Measurements from ENCODE around the gene NR3C2. TPM values are rescaled to one million over a fixed set of nuclear protein-coding genes. Genes with fewer than 3 reads are reported as not detected.
"Not testable (repeated sequence)": the region's sequence is repeated elsewhere in the genome, so short reads cannot be mapped to it uniquely, and the experiment has no call there.

The NR3C2 gene
- total RNA-seq, 2 experiments from 2014 or later: 5.3 to 5.7 TPM

DNA sequence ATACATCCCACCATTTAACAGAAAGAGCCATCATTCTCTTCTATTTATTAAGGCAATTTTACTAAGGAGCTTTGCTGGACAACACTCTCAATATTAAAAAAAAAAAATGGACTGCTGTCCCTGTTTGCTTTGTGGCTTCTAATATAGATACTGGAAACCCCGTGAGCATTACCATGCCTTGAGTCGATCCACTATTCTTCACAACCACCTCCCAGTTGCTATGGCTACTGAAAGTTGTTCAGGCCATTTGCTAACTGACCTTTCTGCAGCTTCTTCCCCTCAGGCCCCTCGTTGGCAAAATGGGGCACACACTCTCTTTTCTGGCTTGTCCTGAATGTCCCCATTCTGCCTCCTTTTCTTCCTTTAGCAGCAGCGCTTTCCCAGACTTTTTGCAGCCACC, 340.4 kb downstream of the NR3C2 start:
- Mint-ChIP-seq H3K9me3 (ENCODE audit: insufficient read depth) (peaks cover 3% of the 10 kb centered on the region), H3K4me1 (ENCODE audit: low read depth) (peaks cover 2% of the 10 kb centered on the region), H3K4me3 (no peak overlapping the region), H3K27ac (no peak overlapping the region), H3K27me3 (ENCODE audit: low read depth) (no peaks in the 10 kb centered on the region), H3K36me3 (ENCODE audit: low read depth) (peaks cover 8% of the 10 kb centered on the region)
- CTCF ChIA-PET: no interaction called here
- POLR2A ChIA-PET: interaction anchor here (0.8 kb wide), 1 partner anchor 47 kb away, joined by 4 read pairs; no protein-coding TSS in a partner anchor
- ATAC-seq: no peak
- no peak for DNase-seq

DNA sequence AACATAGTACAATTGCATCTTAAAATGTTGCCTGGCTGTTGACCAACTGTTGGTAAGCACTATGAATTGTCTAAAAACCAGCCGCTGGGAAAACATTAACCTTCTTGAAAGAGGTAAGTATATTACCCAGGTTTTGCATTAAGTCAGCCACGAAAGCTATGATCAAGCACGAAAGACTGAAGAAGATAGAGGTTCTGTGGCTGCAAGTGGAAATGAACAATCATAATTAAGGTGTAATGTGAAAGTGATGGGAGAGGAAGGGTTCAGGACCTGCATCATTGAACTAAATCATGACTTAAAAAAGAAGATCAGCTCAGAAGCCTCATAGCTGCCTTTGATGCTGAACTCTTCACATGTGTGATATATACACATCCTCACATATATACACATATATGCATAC, 341.0 kb downstream of the NR3C2 start:
- ChIA-PET POLR2A (interaction anchor here (0.8 kb wide), 1 partner anchor 47 kb away, joined by 4 read pairs; no protein-coding TSS in a partner anchor), CTCF (no interaction called here)
- Mint-ChIP-seq H3K36me3 (ENCODE audit: low read depth) (peaks cover 6% of the 10 kb centered on the region), H3K27ac (no peak overlapping the region), H3K4me3 (no peak overlapping the region), H3K4me1 (ENCODE audit: low read depth) (peaks cover 2% of the 10 kb centered on the region), H3K9me3 (ENCODE audit: insufficient read depth) (peaks cover 3% of the 10 kb centered on the region), H3K27me3 (ENCODE audit: low read depth) (no peaks in the 10 kb centered on the region)
- DNase-seq: no peak
- ATAC-seq: no peak

DNA sequence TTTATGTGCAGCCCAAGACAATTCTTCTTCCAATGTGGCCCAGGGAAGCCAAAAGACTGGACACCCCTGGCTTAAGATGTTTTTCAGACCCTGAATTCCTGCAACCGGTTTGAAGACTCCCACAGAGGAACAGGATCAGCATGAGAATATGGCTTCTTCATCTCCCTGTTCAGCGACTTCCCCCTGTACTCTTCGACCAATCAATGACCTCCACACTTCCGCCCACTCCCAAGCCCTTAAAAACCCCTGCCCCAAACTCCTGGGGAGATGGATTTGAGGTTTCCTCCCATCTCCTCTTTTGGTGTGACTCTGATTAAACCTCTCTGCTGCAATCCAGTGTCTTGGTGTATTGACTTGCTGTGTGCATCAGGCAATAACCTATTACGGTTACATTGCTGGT, 344.4 kb downstream of the NR3C2 start:
- Mint-ChIP-seq H3K27ac (no peak overlapping the region), H3K27me3 (ENCODE audit: low read depth) (no peaks in the 10 kb centered on the region), H3K4me1 (ENCODE audit: low read depth) (no peaks in the 10 kb centered on the region), H3K4me3 (no peak overlapping the region), H3K9me3 (ENCODE audit: insufficient read depth) (no peaks in the 10 kb centered on the region), H3K36me3 (ENCODE audit: low read depth) (no peaks in the 10 kb centered on the region)
- no peak for ATAC-seq
- ChIA-PET CTCF (no interaction called here), POLR2A (no interaction called here)
- DNase-seq: no peak

DNA sequence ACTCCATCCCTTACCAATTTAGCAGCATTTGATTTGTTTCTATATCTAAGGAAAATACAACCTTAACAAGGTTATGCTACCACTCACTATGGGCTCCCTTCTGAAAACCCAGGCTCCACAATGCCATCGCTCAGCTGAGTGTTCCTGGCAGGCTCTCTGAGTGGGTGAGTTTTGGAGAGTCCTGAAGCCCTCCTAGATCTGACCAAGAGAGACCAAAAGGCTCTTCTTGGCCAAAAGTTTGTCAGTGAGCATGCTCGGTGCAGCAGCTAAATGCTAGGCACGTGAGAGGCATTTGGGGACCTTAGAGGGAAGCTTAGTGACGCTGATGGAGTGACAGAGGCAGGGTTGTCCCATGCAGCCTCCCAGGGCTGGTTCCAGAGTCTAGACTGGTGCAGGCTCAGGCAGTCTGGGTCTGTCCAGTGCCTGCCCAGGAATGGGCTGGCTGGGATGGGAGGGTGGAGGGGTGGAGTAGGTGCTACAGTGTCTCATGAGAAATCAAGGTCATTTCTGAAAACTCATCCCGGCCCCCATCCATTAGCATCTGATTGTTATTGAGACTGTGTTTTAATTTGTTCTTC, 346.8 kb downstream of the NR3C2 start:
- DNase-seq (no peak), ATAC-seq (no peak)
- Mint-ChIP-seq H3K4me3 (no peak overlapping the region), H3K27ac (no peak overlapping the region), H3K9me3 (ENCODE audit: insufficient read depth) (no peaks in the 10 kb centered on the region), H3K4me1 (ENCODE audit: low read depth) (no peaks in the 10 kb centered on the region), H3K36me3 (ENCODE audit: low read depth) (no peaks in the 10 kb centered on the region), H3K27me3 (ENCODE audit: low read depth) (no peaks in the 10 kb centered on the region)
- ChIA-PET POLR2A (no interaction called here), CTCF (no interaction called here)

DNA sequence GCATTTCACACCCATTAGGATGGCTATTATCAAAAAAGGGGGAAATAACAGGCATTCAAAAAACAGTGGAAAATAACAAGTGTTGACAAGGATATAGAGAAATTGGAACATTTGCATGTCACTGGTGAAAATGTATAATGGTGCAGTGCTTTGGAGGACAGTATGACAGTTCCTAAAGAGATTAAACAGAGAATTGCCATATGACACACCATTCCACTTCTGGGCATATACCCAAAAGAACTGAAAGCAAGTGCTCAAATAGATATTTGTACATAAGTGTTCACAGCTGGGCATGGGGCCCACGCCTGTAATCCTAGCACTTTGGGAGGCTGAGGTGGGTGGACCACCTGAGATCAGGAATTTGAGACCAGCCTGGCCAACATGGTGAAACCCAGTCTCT, 348.1 kb downstream of the NR3C2 start:
- no peak overlapping the region for H3K4me3 Mint-ChIP-seq
- no peak for DNase-seq
- ATAC-seq: no peak
- H3K9me3 Mint-ChIP-seq (ENCODE audit: insufficient read depth): no peaks in the 10 kb centered on the region
- POLR2A ChIA-PET: interaction anchor here (0.6 kb wide), 1 partner anchor 40 kb away, joined by 5 read pairs; no protein-coding TSS in a partner anchor
- no peak overlapping the region for H3K27ac Mint-ChIP-seq
- no peaks in the 10 kb centered on the region for H3K27me3 Mint-ChIP-seq (ENCODE audit: low read depth)
- no peaks in the 10 kb centered on the region for H3K4me1 Mint-ChIP-seq (ENCODE audit: low read depth)
- no peaks in the 10 kb centered on the region for H3K36me3 Mint-ChIP-seq (ENCODE audit: low read depth)
- CTCF ChIA-PET: no interaction called here

DNA sequence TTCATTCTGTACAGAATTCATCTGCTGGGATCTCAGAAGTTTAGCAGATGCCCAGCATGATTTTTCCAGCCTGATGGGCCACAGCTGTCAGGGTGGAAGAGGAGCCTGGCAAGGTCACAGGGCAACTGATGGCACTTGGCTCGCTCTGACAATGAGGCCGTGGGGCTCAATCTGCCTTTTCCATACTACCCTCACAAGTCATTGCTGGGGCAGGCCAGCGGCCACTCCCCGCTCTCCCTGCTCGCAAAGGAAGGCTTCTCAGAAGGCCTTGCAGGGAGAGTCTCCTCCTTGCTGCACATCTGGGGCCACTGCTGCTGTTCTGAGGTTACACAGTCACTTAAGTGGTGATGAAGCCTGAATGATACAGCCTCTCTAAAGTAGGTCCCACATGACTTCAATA, 349.1 kb downstream of the NR3C2 start:
- DNase-seq (no peak), ATAC-seq (no peak)
- Mint-ChIP-seq H3K27me3 (ENCODE audit: low read depth) (no peaks in the 10 kb centered on the region), H3K27ac (no peak overlapping the region), H3K9me3 (ENCODE audit: insufficient read depth) (no peaks in the 10 kb centered on the region), H3K4me1 (ENCODE audit: low read depth) (no peaks in the 10 kb centered on the region), H3K36me3 (ENCODE audit: low read depth) (no peaks in the 10 kb centered on the region), H3K4me3 (no peak overlapping the region)
- CTCF ChIA-PET: no interaction called here
- POLR2A ChIA-PET: no interaction called here

DNA sequence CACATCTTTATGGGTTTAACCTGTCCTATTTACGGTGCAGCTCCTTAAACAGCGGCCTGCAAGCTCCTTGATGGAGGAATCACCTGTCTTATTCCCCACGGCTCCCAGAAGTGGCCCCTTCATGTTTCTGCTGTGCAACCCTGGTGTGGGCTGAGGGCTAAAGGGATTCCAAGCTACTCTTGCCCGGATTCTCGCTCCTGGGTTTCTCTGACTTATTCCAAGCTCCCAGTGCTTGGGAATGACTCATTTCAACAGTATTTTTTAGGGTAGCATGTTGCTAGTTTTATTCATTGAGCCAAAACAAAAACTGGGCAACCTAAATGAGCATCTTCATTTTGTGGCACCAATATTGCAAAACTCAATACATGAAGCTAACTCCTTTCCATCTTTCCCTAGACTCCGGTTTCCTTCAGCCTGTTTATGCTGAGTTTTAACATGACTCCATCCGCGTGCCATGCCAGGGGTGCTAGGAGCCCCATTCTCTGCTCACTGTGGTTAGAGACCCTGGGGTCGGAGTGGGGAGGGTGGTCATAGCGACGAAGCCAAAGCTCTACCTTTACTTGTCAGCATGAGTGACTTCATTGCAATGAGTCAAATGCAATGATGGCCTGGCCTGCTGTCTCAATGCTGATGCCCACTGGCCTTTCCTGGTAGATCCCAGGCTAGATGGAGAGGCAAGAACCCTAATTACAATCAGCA, 349.7 kb downstream of the NR3C2 start:
- Mint-ChIP-seq H3K27me3 (ENCODE audit: low read depth) (no peaks in the 10 kb centered on the region), H3K4me3 (no peak overlapping the region), H3K9me3 (ENCODE audit: insufficient read depth) (no peaks in the 10 kb centered on the region), H3K4me1 (ENCODE audit: low read depth) (no peaks in the 10 kb centered on the region), H3K36me3 (ENCODE audit: low read depth) (no peaks in the 10 kb centered on the region), H3K27ac (no peak overlapping the region)
- ATAC-seq: no peak
- CTCF ChIA-PET: interaction anchor here (1.1 kb wide), 1 partner anchor 31 kb away, joined by 3 read pairs; no protein-coding TSS in a partner anchor
- no peak for DNase-seq
- POLR2A ChIA-PET: no interaction called here

DNA sequence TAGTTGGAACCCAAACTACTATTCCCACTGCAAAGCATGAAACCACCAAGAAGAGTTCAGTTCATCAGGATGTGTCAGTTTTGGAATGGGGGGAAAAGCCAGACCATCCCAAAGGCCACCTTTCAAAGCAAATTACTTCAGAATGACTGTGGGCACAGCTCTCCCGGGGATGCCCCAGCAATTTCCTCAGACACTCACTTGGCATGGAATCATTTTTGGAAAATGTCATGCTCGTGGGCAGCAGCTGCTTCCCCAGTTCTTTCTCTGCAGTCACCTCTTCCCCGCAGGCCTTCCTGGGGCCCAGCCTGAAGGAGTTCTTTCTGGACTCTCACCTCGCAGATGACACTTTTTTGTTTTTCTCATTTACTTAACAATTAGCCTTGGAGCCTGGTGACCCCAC, 350.3 kb downstream of the NR3C2 start:
- ATAC-seq (no peak), DNase-seq (no peak)
- peaks cover 4% of the 10 kb centered on the region for H3K9me3 Mint-ChIP-seq (ENCODE audit: insufficient read depth)
- no peak overlapping the region for H3K4me3 Mint-ChIP-seq
- H3K4me1 Mint-ChIP-seq (ENCODE audit: low read depth): no peaks in the 10 kb centered on the region
- ChIA-PET POLR2A (no interaction called here), CTCF (interaction anchor here (1.1 kb wide), 1 partner anchor 31 kb away, joined by 3 read pairs; no protein-coding TSS in a partner anchor)
- H3K27ac Mint-ChIP-seq: no peak overlapping the region
- H3K36me3 Mint-ChIP-seq (ENCODE audit: low read depth): no peaks in the 10 kb centered on the region
- no peaks in the 10 kb centered on the region for H3K27me3 Mint-ChIP-seq (ENCODE audit: low read depth)

DNA sequence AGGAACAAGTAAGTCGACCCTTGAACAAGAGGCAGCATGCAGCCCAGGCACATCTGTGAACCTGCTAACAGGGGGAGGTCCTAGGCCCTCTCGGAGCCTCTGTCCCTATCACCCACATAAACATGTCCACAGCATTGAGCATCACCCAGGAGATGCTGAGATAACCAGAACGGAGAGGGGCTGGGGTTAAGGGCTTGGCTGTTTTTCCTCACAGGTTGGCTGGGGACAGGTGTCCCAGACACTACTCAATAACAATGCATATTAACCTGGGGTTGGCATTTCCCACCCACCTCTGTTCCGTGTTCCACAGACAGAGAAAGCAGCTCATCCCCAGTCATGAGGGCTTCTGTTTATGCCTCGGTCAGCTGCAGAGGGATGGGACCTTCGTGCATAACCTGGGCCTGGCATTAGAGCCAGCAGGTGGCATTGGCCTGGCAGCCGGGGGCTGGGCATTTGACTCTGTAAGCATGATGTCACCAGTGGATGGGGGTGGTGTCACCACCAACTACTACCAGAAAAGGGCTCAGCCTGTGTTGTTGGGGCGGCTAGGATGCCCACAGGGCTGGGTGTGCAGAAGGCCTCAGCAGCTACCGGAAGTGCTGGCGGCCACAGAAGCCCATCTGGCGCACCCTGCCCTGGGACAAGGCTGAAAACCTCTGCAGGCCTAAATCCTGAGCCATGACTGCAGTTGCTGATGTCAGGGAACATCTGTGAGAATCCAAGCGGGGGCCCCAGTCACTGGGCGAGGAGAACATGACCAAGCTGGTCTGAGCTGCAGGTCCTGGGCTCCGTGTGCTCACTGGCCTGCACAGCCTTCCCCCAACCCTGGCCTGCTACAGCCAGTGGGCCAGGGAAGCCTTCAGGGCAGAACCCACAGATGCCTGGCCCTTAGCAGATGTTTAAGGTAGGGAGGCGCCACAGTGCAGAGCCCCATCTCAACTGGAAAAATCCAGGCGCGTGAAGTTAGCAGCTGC, 351.4 kb downstream of the NR3C2 start:
- DNase-seq: no peak
- Mint-ChIP-seq H3K27ac (no peak overlapping the region), H3K27me3 (ENCODE audit: low read depth) (no peaks in the 10 kb centered on the region), H3K4me3 (no peak overlapping the region), H3K36me3 (ENCODE audit: low read depth) (no peaks in the 10 kb centered on the region), H3K9me3 (ENCODE audit: insufficient read depth) (peaks cover 5% of the 10 kb centered on the region), H3K4me1 (ENCODE audit: low read depth) (no peaks in the 10 kb centered on the region)
- ChIA-PET CTCF (interaction anchor here (1.1 kb wide), 1 partner anchor 29 kb away, joined by 3 read pairs; no protein-coding TSS in a partner anchor), POLR2A (no interaction called here)
- ATAC-seq: no peak

DNA sequence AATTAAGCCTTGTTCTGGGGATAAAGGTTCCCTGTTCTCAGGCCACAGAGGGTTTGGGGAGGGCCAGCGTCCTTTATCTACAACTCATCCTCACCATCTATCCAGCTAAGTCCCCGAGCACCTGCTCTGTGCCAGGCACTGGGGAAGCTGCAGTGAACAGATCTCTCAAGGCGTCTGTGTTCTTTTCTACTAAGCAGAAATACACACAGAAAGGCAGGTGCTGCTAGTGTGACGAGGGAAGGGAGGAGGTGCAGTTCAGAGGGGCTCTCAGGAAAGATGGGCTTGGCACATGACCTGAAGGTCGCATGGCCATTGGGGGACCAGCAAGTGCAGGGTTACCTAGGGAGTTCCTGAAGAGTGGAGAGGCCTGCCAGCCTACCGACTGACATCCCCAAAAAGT, 352.2 kb downstream of the NR3C2 start:
- no peaks in the 10 kb centered on the region for H3K4me1 Mint-ChIP-seq (ENCODE audit: low read depth)
- H3K27me3 Mint-ChIP-seq (ENCODE audit: low read depth): no peaks in the 10 kb centered on the region
- DNase-seq: no peak
- no peak overlapping the region for H3K4me3 Mint-ChIP-seq
- no peak overlapping the region for H3K27ac Mint-ChIP-seq
- POLR2A ChIA-PET: no interaction called here
- CTCF ChIA-PET: no interaction called here
- ATAC-seq: no peak
- peaks cover 5% of the 10 kb centered on the region for H3K9me3 Mint-ChIP-seq (ENCODE audit: insufficient read depth)
- no peaks in the 10 kb centered on the region for H3K36me3 Mint-ChIP-seq (ENCODE audit: low read depth)

DNA sequence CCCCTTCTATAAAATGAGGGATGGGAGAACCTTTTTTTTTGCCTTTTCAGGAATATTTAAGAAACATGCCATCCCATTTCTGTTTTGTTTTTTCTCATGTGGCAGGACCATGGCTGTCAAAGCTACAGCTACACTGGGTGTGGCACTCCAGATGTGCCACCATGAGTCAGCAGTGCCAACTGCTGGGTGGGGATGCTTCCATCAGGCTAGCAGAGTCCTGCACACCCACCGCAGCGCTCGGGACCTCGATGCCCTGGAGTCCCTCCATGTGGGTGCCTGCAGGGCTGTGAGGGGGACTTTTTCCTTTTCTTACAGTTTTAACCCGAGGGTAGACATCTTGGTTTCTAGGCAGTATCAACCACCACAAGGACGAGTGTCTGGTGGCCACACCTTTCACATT, 352.6 kb downstream of the NR3C2 start:
- H3K4me1 Mint-ChIP-seq (ENCODE audit: low read depth): no peaks in the 10 kb centered on the region
- H3K27ac Mint-ChIP-seq: no peak overlapping the region
- no peak for DNase-seq
- peaks cover 5% of the 10 kb centered on the region for H3K9me3 Mint-ChIP-seq (ENCODE audit: insufficient read depth)
- H3K36me3 Mint-ChIP-seq (ENCODE audit: low read depth): no peaks in the 10 kb centered on the region
- POLR2A ChIA-PET: no interaction called here
- no peaks in the 10 kb centered on the region for H3K27me3 Mint-ChIP-seq (ENCODE audit: low read depth)
- CTCF ChIA-PET: no interaction called here
- no peak overlapping the region for H3K4me3 Mint-ChIP-seq
- ATAC-seq: no peak

DNA sequence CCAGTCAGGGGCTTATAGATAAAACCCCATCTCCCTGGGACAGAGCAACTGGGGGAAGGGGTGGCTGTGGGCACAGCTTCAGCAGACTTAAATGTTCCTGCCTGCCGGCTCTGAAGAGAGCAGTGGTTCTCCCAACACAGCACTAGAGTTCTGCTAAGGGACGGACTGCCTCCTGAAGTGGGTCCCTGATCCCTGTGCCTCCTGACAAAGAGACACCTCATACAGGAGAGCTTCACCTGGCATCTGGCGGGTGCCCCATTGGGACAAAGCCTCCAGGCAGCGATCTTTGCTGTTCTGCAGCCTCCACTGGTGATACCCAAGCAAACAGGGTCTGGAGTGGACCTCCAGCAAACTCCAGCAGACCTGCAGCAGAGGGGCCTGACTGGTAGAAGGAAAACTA, 359.1 kb downstream of the NR3C2 start:
- ATAC-seq; H3K4me3 Mint-ChIP-seq; H3K4me1 Mint-ChIP-seq (ENCODE audit: low read depth); CTCF ChIA-PET; H3K9me3 Mint-ChIP-seq (ENCODE audit: insufficient read depth); H3K27me3 Mint-ChIP-seq (ENCODE audit: low read depth); POLR2A ChIA-PET; H3K27ac Mint-ChIP-seq; DNase-seq: not testable (repeated sequence)
- H3K36me3 Mint-ChIP-seq (ENCODE audit: low read depth): peaks cover 11% of the 10 kb centered on the region

All from activated CD8-positive, alpha-beta T cell treated with anti-CD3 and anti-CD28 coated beads, Interleukin-2, amount 10 ng/mL, durations not matched to agents 7 days and 5 days (primary cell).